ENCODE measurements around the gene CBLN4. TPM values are rescaled to one million over a fixed set of nuclear protein-coding genes. Genes with fewer than 3 reads are reported as not detected.

CBLN4 gene
- total RNA-seq, 4 donors from 2014 or later, result not detected

- intact Hi-C loops (cut with DNase I; ENCODE audit: low total_unique reads), result no loop called here
- DNase-seq (no peak), ATAC-seq (no peak)
- no peak overlapping the region for H3K4me3 ChIP-seq
- H3K27me3 ChIP-seq, result no peaks in the 10 kb centered on the region
- no peaks in the 10 kb centered on the region for H3K4me1 ChIP-seq
- no peaks in the 10 kb centered on the region for H3K9me3 ChIP-seq
- no peak for TF ChIP-seq CTCF (IDR thresholded peaks at IDR 0.05 in 4 of 5, conservative IDR thresholded peaks at IDR 0.05 in 1 of 5)
- TF ChIP-seq POLR2A (IDR thresholded peaks at IDR 0.05), result no peak
- H3K27ac ChIP-seq, result no peak overlapping the region
- H3K36me3 ChIP-seq, result no peaks in the 10 kb centered on the region
- in situ Hi-C loops (cut with MboI; ENCODE audit: low sequenced_read_pairs in 4 of 4), result no loop called here
Observed at GRCh38 chr20:56017560-56017959, 12.2 kb upstream of the CBLN4 start.

- DNase-seq (no peak), ATAC-seq (no peak)
- no peak for TF ChIP-seq CTCF (IDR thresholded peaks at IDR 0.05 in 4 of 5, conservative IDR thresholded peaks at IDR 0.05 in 1 of 5)
- intact Hi-C loops (cut with DNase I; ENCODE audit: low total_unique reads) (no loop called here), in situ Hi-C loops (cut with MboI; ENCODE audit: low sequenced_read_pairs in 4 of 4) (no loop called here)
- Histone ChIP-seq H3K9me3 (no peaks in the 10 kb centered on the region), H3K4me3 (no peak overlapping the region), H3K4me1 (no peaks in the 10 kb centered on the region), H3K27ac (no peak overlapping the region), H3K36me3 (no peaks in the 10 kb centered on the region), H3K27me3 (no peaks in the 10 kb centered on the region)
Observed at GRCh38 chr20:56014998-56015397, 9.7 kb upstream of the CBLN4 start.

GRCh38 chr20:56014151-56014550 lies 8.8 kb upstream of the CBLN4 start:
- H3K36me3 ChIP-seq, result no peaks in the 10 kb centered on the region
- ATAC-seq (no peak), DNase-seq (no peak)
- no peaks in the 10 kb centered on the region for H3K9me3 ChIP-seq
- no peaks in the 10 kb centered on the region for H3K4me1 ChIP-seq
- no peak overlapping the region for H3K4me3 ChIP-seq
- H3K27ac ChIP-seq, result no peak overlapping the region
- TF ChIP-seq CTCF (IDR thresholded peaks at IDR 0.05 in 4 of 5, conservative IDR thresholded peaks at IDR 0.05 in 1 of 5), result no peak
- TF ChIP-seq POLR2A (IDR thresholded peaks at IDR 0.05), result no peak
- intact Hi-C loops (cut with DNase I; ENCODE audit: low total_unique reads), result no loop called here
- in situ Hi-C loops (cut with MboI; ENCODE audit: low sequenced_read_pairs in 4 of 4), result no loop called here
- H3K27me3 ChIP-seq, result no peaks in the 10 kb centered on the region

- ATAC-seq (no peak), DNase-seq (no peak)
- Histone ChIP-seq H3K4me3 (peak overlapping the region in 1 of 4 donors; percentile 11), H3K27me3 (peaks cover 31 to 42% (median 32%) of the 10 kb centered on the region in 3 donors), H3K4me1 (no peaks in the 10 kb centered on the region), H3K9me3 (no peaks in the 10 kb centered on the region), H3K27ac (no peak overlapping the region), H3K36me3 (no peaks in the 10 kb centered on the region)
- intact Hi-C loops (cut with DNase I; ENCODE audit: low total_unique reads) (no loop called here), in situ Hi-C loops (cut with MboI; ENCODE audit: low sequenced_read_pairs in 4 of 4) (no loop called here)
- no peak for TF ChIP-seq CTCF (IDR thresholded peaks at IDR 0.05 in 4 of 5, conservative IDR thresholded peaks at IDR 0.05 in 1 of 5)
- no peak for TF ChIP-seq POLR2A (IDR thresholded peaks at IDR 0.05)
Observed at GRCh38 chr20:56004611-56005388, 519 bp downstream of the CBLN4 start.

- H3K9me3 ChIP-seq, result no peaks in the 10 kb centered on the region
- peaks cover 31 to 42% (median 32%) of the 10 kb centered on the region in 3 donors for H3K27me3 ChIP-seq
- no peaks in the 10 kb centered on the region for H3K4me1 ChIP-seq
- in situ Hi-C loops (cut with MboI; ENCODE audit: low sequenced_read_pairs in 4 of 4), result no loop called here
- H3K27ac ChIP-seq, result no peak overlapping the region
- no peaks in the 10 kb centered on the region for H3K36me3 ChIP-seq
- no peak overlapping the region for H3K4me3 ChIP-seq
- intact Hi-C loops (cut with DNase I; ENCODE audit: low total_unique reads), result no loop called here
- TF ChIP-seq POLR2A (IDR thresholded peaks at IDR 0.05) (no peak), CTCF (IDR thresholded peaks at IDR 0.05 in 4 of 5, conservative IDR thresholded peaks at IDR 0.05 in 1 of 5) (no peak)
- ATAC-seq (no peak), DNase-seq (no peak)
Observed at GRCh38 chr20:56004007-56004406, 1.3 kb downstream of the CBLN4 start.

Data from gastrocnemius medialis (tissue), 4 donors.